ENCODE measurements around the gene NME1.

NME1 gene

DNA sequence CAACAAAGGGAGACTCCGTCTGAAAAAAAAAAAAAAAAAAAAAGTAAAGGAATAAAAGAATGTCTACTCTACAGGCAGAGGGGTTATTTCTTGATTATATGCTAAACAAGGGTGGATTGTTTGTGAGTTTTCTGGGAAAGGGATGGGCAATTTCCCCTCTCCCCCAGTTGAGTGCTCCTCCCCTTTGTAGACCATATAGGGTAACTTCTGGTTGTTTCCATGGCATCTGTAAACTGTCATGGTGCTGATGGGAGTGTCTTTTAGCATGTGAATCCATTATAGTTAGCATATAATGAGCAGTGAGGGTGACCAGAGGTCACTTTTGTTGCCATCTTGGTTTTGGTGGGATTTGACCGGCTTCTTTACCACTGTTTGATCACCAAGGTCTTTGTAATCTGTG lies 4.2 kb upstream of the NME1 start:
- no peak overlapping the region for H3K9ac ChIP-seq (ENCODE audit: low read depth, low read length)
- no peaks in the 10 kb centered on the region for H3K9me3 ChIP-seq (ENCODE audit: control insufficient read depth, insufficient read depth, low read length)
- H3K4me1 ChIP-seq (ENCODE audit: control insufficient read depth, insufficient read depth, low read length): peaks cover 5% of the 10 kb centered on the region
- no peaks in the 10 kb centered on the region for H3K27me3 ChIP-seq (ENCODE audit: control insufficient read depth, insufficient read depth, low read length)
- H3K27ac ChIP-seq (ENCODE audit: low read depth, low read length): no peak overlapping the region
- no peak overlapping the region for H3K4me3 ChIP-seq (ENCODE audit: low read depth, low read length)
- H3K36me3 ChIP-seq (ENCODE audit: control insufficient read depth, insufficient read depth, low read length): no peaks in the 10 kb centered on the region

- Histone ChIP-seq H3K9ac (ENCODE audit: low read depth, low read length) (no peak overlapping the region), H3K4me1 (ENCODE audit: control insufficient read depth, insufficient read depth, low read length) (peaks cover 10% of the 10 kb centered on the region), H3K4me3 (ENCODE audit: low read depth, low read length) (no peak overlapping the region), H3K9me3 (ENCODE audit: control insufficient read depth, insufficient read depth, low read length) (no peaks in the 10 kb centered on the region), H3K36me3 (ENCODE audit: control insufficient read depth, insufficient read depth, low read length) (peaks cover 7% of the 10 kb centered on the region), H3K27me3 (ENCODE audit: control insufficient read depth, insufficient read depth, low read length) (no peaks in the 10 kb centered on the region), H3K27ac (ENCODE audit: low read depth, low read length) (no peak overlapping the region)
Measured at GRCh38 chr17:51150932-51151331, 2.4 kb upstream of the NME1 start.

DNA sequence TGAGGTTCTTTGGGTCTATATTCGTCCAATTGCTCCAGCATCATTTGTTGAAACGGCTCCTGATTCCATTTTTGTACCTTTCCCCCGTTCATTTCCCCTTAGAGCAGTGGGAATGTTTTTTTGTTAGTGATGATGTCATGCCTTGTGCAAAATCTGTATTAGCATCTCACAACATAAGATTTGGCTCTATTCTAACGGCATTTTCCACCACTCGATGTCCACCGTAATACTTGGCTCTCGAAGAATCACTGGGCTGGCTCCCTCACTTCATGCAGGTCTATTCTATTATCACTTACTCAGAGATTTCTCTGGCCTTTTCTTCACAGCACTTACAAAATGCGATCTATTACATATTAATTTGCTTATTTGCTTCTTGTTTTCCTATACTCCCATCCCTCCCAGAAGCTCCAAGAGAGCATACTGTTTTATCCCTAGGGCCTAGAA lies 571 bp upstream of the NME1 start:
- H3K36me3 ChIP-seq (ENCODE audit: control insufficient read depth, insufficient read depth, low read length): peaks cover 24% of the 10 kb centered on the region
- no peaks in the 10 kb centered on the region for H3K27me3 ChIP-seq (ENCODE audit: control insufficient read depth, insufficient read depth, low read length)
- H3K4me3 ChIP-seq (ENCODE audit: low read depth, low read length): peak overlapping the region; percentile 56

GRCh38 chr17:51154176-51154575 lies 817 bp downstream of the NME1 start:
- H3K9ac ChIP-seq (ENCODE audit: low read depth, low read length): peak overlapping the region; percentile 92
- H3K36me3 ChIP-seq (ENCODE audit: control insufficient read depth, insufficient read depth, low read length): peaks cover 37% of the 10 kb centered on the region
- peaks cover 10% of the 10 kb centered on the region for H3K4me1 ChIP-seq (ENCODE audit: control insufficient read depth, insufficient read depth, low read length)
- H3K27ac ChIP-seq (ENCODE audit: low read depth, low read length): no peak overlapping the region
- no peaks in the 10 kb centered on the region for H3K9me3 ChIP-seq (ENCODE audit: control insufficient read depth, insufficient read depth, low read length)
- peak overlapping the region; percentile 82 for H3K4me3 ChIP-seq (ENCODE audit: low read depth, low read length)
- no peaks in the 10 kb centered on the region for H3K27me3 ChIP-seq (ENCODE audit: control insufficient read depth, insufficient read depth, low read length)

More for the DNA sequence above, 571 bp upstream of the NME1 start:
- H3K9me3 ChIP-seq (ENCODE audit: control insufficient read depth, insufficient read depth, low read length): no peaks in the 10 kb centered on the region
- peaks cover 10% of the 10 kb centered on the region for H3K4me1 ChIP-seq (ENCODE audit: control insufficient read depth, insufficient read depth, low read length)
- peak overlapping the region; percentile 90 for H3K27ac ChIP-seq (ENCODE audit: low read depth, low read length)
- peak overlapping the region; percentile 10; the same call in 1 of the 2 replicates for H3K9ac ChIP-seq (ENCODE audit: low read depth, low read length)

GRCh38 chr17:51155416-51155815 lies 2.1 kb downstream of the NME1 start:
- H3K9me3 ChIP-seq (ENCODE audit: control insufficient read depth, insufficient read depth, low read length): no peaks in the 10 kb centered on the region
- H3K27ac ChIP-seq (ENCODE audit: low read depth, low read length): no peak overlapping the region
- H3K27me3 ChIP-seq (ENCODE audit: control insufficient read depth, insufficient read depth, low read length): no peaks in the 10 kb centered on the region
- H3K4me3 ChIP-seq (ENCODE audit: low read depth, low read length): no peak overlapping the region
- peaks cover 47% of the 10 kb centered on the region for H3K36me3 ChIP-seq (ENCODE audit: control insufficient read depth, insufficient read depth, low read length)
- H3K4me1 ChIP-seq (ENCODE audit: control insufficient read depth, insufficient read depth, low read length): peaks cover 10% of the 10 kb centered on the region
- no peak overlapping the region for H3K9ac ChIP-seq (ENCODE audit: low read depth, low read length)

DNA sequence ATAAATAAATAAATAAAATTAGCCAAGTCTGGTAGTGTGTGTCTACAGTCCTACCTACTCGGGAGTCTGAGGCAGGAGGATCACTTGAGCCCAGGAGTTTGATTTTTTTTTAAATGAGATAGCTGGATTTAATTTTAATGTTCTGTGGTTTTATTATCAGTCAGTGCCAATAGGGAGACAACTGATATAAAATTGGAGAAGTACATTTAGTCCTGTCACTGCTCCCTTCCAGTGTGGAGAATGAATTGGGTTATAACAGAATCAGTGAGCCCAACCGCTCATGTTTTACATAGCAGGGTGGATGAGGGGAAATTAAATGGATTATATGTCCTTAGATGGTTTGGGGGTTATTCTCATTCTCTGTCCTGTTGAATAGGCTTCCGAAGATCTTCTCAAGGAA lies 6.2 kb downstream of the NME1 start:
- Histone ChIP-seq H3K27me3 (ENCODE audit: control insufficient read depth, insufficient read depth, low read length) (no peaks in the 10 kb centered on the region), H3K9ac (ENCODE audit: low read depth, low read length) (no peak overlapping the region), H3K4me1 (ENCODE audit: control insufficient read depth, insufficient read depth, low read length) (peaks cover 2% of the 10 kb centered on the region; the same call in 1 of the 2 replicates), H3K36me3 (ENCODE audit: control insufficient read depth, insufficient read depth, low read length) (peaks cover 77% of the 10 kb centered on the region), H3K27ac (ENCODE audit: low read depth, low read length) (no peak overlapping the region), H3K9me3 (ENCODE audit: control insufficient read depth, insufficient read depth, low read length) (no peaks in the 10 kb centered on the region), H3K4me3 (ENCODE audit: low read depth, low read length) (no peak overlapping the region)

DNA sequence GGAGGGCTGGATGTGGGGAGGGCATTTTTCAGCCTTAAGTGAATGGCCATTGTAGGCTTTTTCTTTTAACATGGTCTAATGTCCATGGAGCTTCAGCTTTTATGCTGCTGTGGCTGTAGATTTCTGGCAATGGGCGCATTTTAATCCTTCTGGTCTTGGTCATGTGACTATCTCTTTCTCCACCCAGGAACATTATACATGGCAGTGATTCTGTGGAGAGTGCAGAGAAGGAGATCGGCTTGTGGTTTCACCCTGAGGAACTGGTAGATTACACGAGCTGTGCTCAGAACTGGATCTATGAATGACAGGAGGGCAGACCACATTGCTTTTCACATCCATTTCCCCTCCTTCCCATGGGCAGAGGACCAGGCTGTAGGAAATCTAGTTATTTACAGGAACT lies 8.2 kb downstream of the NME1 start:
- H3K36me3 ChIP-seq (ENCODE audit: control insufficient read depth, insufficient read depth, low read length): peaks cover 65% of the 10 kb centered on the region
- H3K27me3 ChIP-seq (ENCODE audit: control insufficient read depth, insufficient read depth, low read length): no peaks in the 10 kb centered on the region
- H3K9ac ChIP-seq (ENCODE audit: low read depth, low read length): no peak overlapping the region
- H3K4me3 ChIP-seq (ENCODE audit: low read depth, low read length): no peak overlapping the region
- no peak overlapping the region for H3K27ac ChIP-seq (ENCODE audit: low read depth, low read length)
- H3K9me3 ChIP-seq (ENCODE audit: control insufficient read depth, insufficient read depth, low read length): no peaks in the 10 kb centered on the region
- H3K4me1 ChIP-seq (ENCODE audit: control insufficient read depth, insufficient read depth, low read length): no peaks in the 10 kb centered on the region

GRCh38 chr17:51164911-51165679 lies 11.7 kb downstream of the NME1 start:
- Histone ChIP-seq H3K4me1 (ENCODE audit: control insufficient read depth, insufficient read depth, low read length) (peaks cover 6% of the 10 kb centered on the region; the same call in 1 of the 2 replicates), H3K27ac (ENCODE audit: low read depth, low read length) (peak overlapping the region; percentile 44), H3K9me3 (ENCODE audit: control insufficient read depth, insufficient read depth, low read length) (no peaks in the 10 kb centered on the region), H3K4me3 (ENCODE audit: low read depth, low read length) (peak overlapping the region; percentile 70), H3K27me3 (ENCODE audit: control insufficient read depth, insufficient read depth, low read length) (no peaks in the 10 kb centered on the region), H3K36me3 (ENCODE audit: control insufficient read depth, insufficient read depth, low read length) (peaks cover 58% of the 10 kb centered on the region), H3K9ac (ENCODE audit: low read depth, low read length) (no peak overlapping the region)

DNA sequence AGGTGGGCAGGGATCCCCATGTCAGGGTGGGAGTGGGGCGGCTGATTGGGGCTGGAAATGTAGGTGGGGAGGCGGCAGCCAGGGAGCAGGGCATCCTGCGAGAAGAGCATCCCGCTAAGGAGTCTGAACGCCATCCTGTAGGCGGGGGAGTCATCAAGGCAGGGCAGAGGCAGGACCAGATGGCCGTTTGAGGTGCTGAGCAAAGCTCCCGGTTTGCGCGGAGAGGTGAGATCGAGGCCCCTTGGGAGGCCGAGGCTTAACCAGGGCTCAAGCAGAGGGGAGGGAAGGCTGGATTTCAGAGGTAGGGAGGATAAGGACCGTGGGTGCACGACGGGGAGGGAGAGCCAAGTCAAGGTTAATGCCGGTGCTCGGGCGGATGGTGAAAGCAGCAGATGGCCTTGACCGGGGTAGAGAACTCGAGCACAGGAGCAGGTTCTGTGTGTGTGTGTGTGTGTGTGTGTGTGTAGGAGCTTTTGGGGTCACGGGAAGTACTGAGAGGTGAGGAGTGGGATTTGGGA lies 12.4 kb downstream of the NME1 start:
- H3K27ac ChIP-seq (ENCODE audit: low read depth, low read length): peak overlapping the region; percentile 44
- H3K9ac ChIP-seq (ENCODE audit: low read depth, low read length): peak overlapping the region; percentile 47
- peaks cover 6% of the 10 kb centered on the region; the same call in 1 of the 2 replicates for H3K4me1 ChIP-seq (ENCODE audit: control insufficient read depth, insufficient read depth, low read length)
- no peaks in the 10 kb centered on the region for H3K27me3 ChIP-seq (ENCODE audit: control insufficient read depth, insufficient read depth, low read length)
- peaks cover 59% of the 10 kb centered on the region for H3K36me3 ChIP-seq (ENCODE audit: control insufficient read depth, insufficient read depth, low read length)
- H3K9me3 ChIP-seq (ENCODE audit: control insufficient read depth, insufficient read depth, low read length): no peaks in the 10 kb centered on the region
- peak overlapping the region; percentile 70 for H3K4me3 ChIP-seq (ENCODE audit: low read depth, low read length)

- Histone ChIP-seq H3K9ac (ENCODE audit: low read depth, low read length) (peak within 1 kb of the TSS; percentile 95), H3K27me3 (ENCODE audit: control insufficient read depth, insufficient read depth, low read length) (no peaks in the 10 kb centered on the region), H3K27ac (ENCODE audit: low read depth, low read length) (peak within 1 kb of the TSS; percentile 73)
Measured at GRCh38 chr17:51166198-51166986, 13.0 kb downstream of the NME1 start, which contains the start of gene NME2. TSS of gene NME2 (plus strand) at chr17:51166411. CDS start at chr17:51166831, 420 bp downstream.

More at GRCh38 chr17:51166198-51166986, 13.0 kb downstream of the NME1 start, which contains the start of gene NME2:
- Histone ChIP-seq H3K4me1 (ENCODE audit: control insufficient read depth, insufficient read depth, low read length) (peaks cover 6% of the 10 kb centered on the region; the same call in 1 of the 2 replicates), H3K36me3 (ENCODE audit: control insufficient read depth, insufficient read depth, low read length) (peaks cover 59% of the 10 kb centered on the region), H3K4me3 (ENCODE audit: low read depth, low read length) (peak within 1 kb of the TSS; percentile 70), H3K9me3 (ENCODE audit: control insufficient read depth, insufficient read depth, low read length) (no peaks in the 10 kb centered on the region)

All from HUES48 (cell line).